Heart left ventricle (tissue), 16 donors: ENCODE measurements around the gene WNT7B. TPM values are rescaled to one million over a fixed set of nuclear protein-coding genes. Genes with fewer than 3 reads are reported as not detected.

ENCODE experiments used
- ATAC-seq, 4 donors: fragments of 200-7000 bp; cut with Tn5 transposase; one replicate each; pipeline ENCODE4 v1.9.1; 2020 to 2022; ENCODE audit warnings: moderate library complexity in 4 of 4, mild to moderate bottlenecking in 3 of 4, moderate number of reproducible peaks in 1 of 4
- DNase-seq, 5 donors: peaks; one replicate each; pipeline ENCODE4 v3.0.0-alpha.2; 2020
- H3K27ac ChIP-seq, 12 donors: fragments of 200-600 bp; sonication (generic) in 4 of 12; one replicate each; pipeline versions ENCODE4 v1.5.0 to v1.8.0; 2016 to 2022; ENCODE audit warnings: mild to moderate bottlenecking in 2 of 12
- H3K27me3 ChIP-seq, 9 donors: fragments of 200-600 bp; sonication (generic) in 2 of 9; one replicate each; pipeline versions ENCODE4 v1.5.1 to v1.8.0; 2016 to 2022; ENCODE audit warnings: mild to moderate bottlenecking in 3 of 9
- H3K36me3 ChIP-seq, 9 donors: fragments of 200-600 bp; sonication (generic) in 2 of 9; one replicate each; pipeline versions ENCODE4 v1.5.0 to v1.8.0; 2018 to 2022; ENCODE audit warnings: mild to moderate bottlenecking in 2 of 9
- H3K4me1 ChIP-seq, 12 donors: fragments of 200-600 bp; sonication (generic) in 4 of 12; one replicate each; pipeline versions ENCODE4 v1.5.0 to v1.8.0; 2016 to 2022; ENCODE audit warnings: mild to moderate bottlenecking in 3 of 12
- H3K4me3 ChIP-seq, 12 donors: fragments of 200-600 bp; sonication (generic) in 4 of 12; one replicate each; pipeline versions ENCODE4 v1.5.0 to v1.8.0; 2017 to 2022; ENCODE audit warnings: mild to moderate bottlenecking in 9 of 12, moderate library complexity in 4 of 12
- H3K9me3 ChIP-seq, 12 donors: fragments of 200-600 bp; sonication (generic) in 4 of 12; one replicate each; pipeline versions ENCODE4 v1.5.0 to v1.8.0; 2016 to 2022; ENCODE audit warnings: mild to moderate bottlenecking in 1 of 12
- CTCF ChIP-seq, 12 donors: fragments of 200-600 bp; sonication (generic) in 4 of 12; IDR thresholded peaks; one replicate each; pipeline versions ENCODE4 v1.5.0 to v1.8.0; 2018 to 2022; ENCODE audit warnings: antibody characterized with exemption in 12 of 12, mild to moderate bottlenecking in 5 of 12
- POLR2A ChIP-seq, 2 donors: fragments of 450-650 bp; IDR thresholded peaks; one replicate each; pipeline ENCODE4 v1.6.1; 2017; ENCODE audit warnings: antibody characterized with exemption in 2 of 2, mild to moderate bottlenecking in 2 of 2, moderate library complexity in 2 of 2
- WGBS, 4 donors: extraction: QIAGEN DNeasy Blood & Tissue Kit in 2 of 4; methylation state at CpG; one replicate each; pipeline versions ENCODE4 v1.1.5 to v1.1.7; 2013 to 2018; 5-methylcytosine and 5-hydroxymethylcytosine counted together
- intact Hi-C, 10 donors: fragments of 100-400 bp; cut with DNase I; formaldehyde crosslinking; loops; one replicate each; pipeline versions ENCODE4 v1.11.1 to v1.14.2; 2022
- polyA plus RNA-seq, 2 donors: library from polyadenylated mRNA; stranded (reverse); fragments of 200-250 nt; gene quantifications; one replicate each; pipeline ENCODE4 v1.2.3, GENCODE V29; 2013
- total RNA-seq, 9 donors: library from RNA; depleted of rRNA in 2 of 9; stranded (reverse); fragments of >200 nt in 2 of 9; fragmentation: NEBNext Ultra II Directional in 3 of 9; extraction: Animal tissue kit (Norgen Biotek cat#: 25700) in 3 of 9; gene quantifications; one replicate each; pipeline versions ENCODE4 v1.1.0 to v1.2.4, GENCODE V29; 2016 to 2023
- donor health status: ischemic (EF 13 %, LVEDD 7.1; RV severe dilation, severe dysfunction).
- donor health status: healthy with polysubstance abuse.
- donor health status: DM: no; HTN: yes; CAD: no.
- donor health status: DM: no; HTN: no; CAD: no.
- donor health status: ischemic (EF 25% LVEDD 6.9; RV normal size, moderate dysfunction).
- donor health status: ischemic (EF 25% LVEDD 5.7; RV mildly dilated, moderate dysfunction).
- donor health status: healthy.
- donor health status: DM: yes; HTN: yes; CAD: no.
- donor health status: ischemic (EF 35%, LVEDD 5.7; RV mildly dilated, moderate dysfunction).
- donor health status: nonischemic (EF 11% LVEDD 7.7; RV severe dilation, severe dysfunction).
- donor health status: DM: yes; HTN: yes; CAD: no.
- donor health status: PGD.
- donor health status: ischemic (EF 29% LVEDD 5.4; RV normal size, mild dysfunction).
- donor health status: nonischemic (EF 23%, LVEDD 6.1; RV moderate dilation, normal function).

Gene WNT7B
- total and polyA plus RNA-seq, 11 donors, result 0.36 TPM; not detected in 10

GRCh38 chr22:45937960-45938359 is 39.0 kb downstream of the WNT7B start:
- TF ChIP-seq POLR2A (IDR thresholded peaks at IDR 0.05) (no peak), CTCF (IDR thresholded peaks at IDR 0.05) (no peak)
- DNase-seq (no peak), ATAC-seq (no peak)
- intact Hi-C loops, result no loop called here
- WGBS, 4 donors, result 88 to 96% (median 94%) methylated on average over 8 of the region's 8 CpGs
- H3K4me1 ChIP-seq, result peaks cover 0 to 7% (median 0%) of the 10 kb centered on the region in 12 donors
- no peaks in the 10 kb centered on the region for H3K36me3 ChIP-seq
- no peak overlapping the region for H3K27ac ChIP-seq
- H3K9me3 ChIP-seq, result peaks cover 0 to 14% (median 0%) of the 10 kb centered on the region in 12 donors
- H3K4me3 ChIP-seq, result no peak overlapping the region
- H3K27me3 ChIP-seq, result peaks cover 0 to 34% (median 12%) of the 10 kb centered on the region in 9 donors

- intact Hi-C loops, result no loop called here
- no peak for ATAC-seq
- peaks cover 0 to 7% (median 0%) of the 10 kb centered on the region in 12 donors for H3K4me1 ChIP-seq
- no peaks in the 10 kb centered on the region for H3K36me3 ChIP-seq
- WGBS, 4 donors, result 79 to 88% (median 85%) methylated on average over 5 to 6 of the region's 6 CpGs
- H3K9me3 ChIP-seq, result peaks cover 0 to 14% (median 0%) of the 10 kb centered on the region in 12 donors
- DNase-seq, result no peak
- peaks cover 10 to 57% (median 25%) of the 10 kb centered on the region in 9 donors for H3K27me3 ChIP-seq
- H3K4me3 ChIP-seq, result no peak overlapping the region
- no peak for TF ChIP-seq POLR2A (IDR thresholded peaks at IDR 0.05)
- TF ChIP-seq CTCF (IDR thresholded peaks at IDR 0.05), result no peak
- H3K27ac ChIP-seq, result no peak overlapping the region
These were observed 41.4 kb downstream of the WNT7B start for GRCh38 chr22:45935573-45935972.

- peak in 1 of 5 donors; percentile 32 for DNase-seq
- TF ChIP-seq POLR2A (IDR thresholded peaks at IDR 0.05), result no peak
- TF ChIP-seq CTCF (IDR thresholded peaks at IDR 0.05), result no peak
These were observed 42.2 kb downstream of the WNT7B start for GRCh38 chr22:45934659-45935341.

GRCh38 chr22:45934168-45934564 is 42.8 kb downstream of the WNT7B start:
- H3K27me3 ChIP-seq, result peaks cover 11 to 63% (median 25%) of the 10 kb centered on the region in 9 donors
- intact Hi-C loops, result no loop called here
- no peaks in the 10 kb centered on the region for H3K36me3 ChIP-seq
- DNase-seq, result no peak
- peaks cover 0 to 7% (median 0%) of the 10 kb centered on the region in 12 donors for H3K4me1 ChIP-seq
- no peak overlapping the region for H3K4me3 ChIP-seq
- WGBS, 4 donors, result 76 to 80% (median 78%) methylated on average over 6 of the region's 6 CpGs
- TF ChIP-seq POLR2A (IDR thresholded peaks at IDR 0.05), result no peak
- TF ChIP-seq CTCF (IDR thresholded peaks at IDR 0.05), result no peak
- H3K9me3 ChIP-seq, result peaks cover 0 to 12% (median 0%) of the 10 kb centered on the region in 12 donors
- no peak for ATAC-seq
- no peak overlapping the region for H3K27ac ChIP-seq

More at GRCh38 chr22:45934659-45935341, 42.2 kb downstream of the WNT7B start:
- peak in 2 of 4 donors; percentile 36 to 38 for ATAC-seq
- Histone ChIP-seq H3K4me1 (peaks cover 0 to 7% (median 0%) of the 10 kb centered on the region in 12 donors), H3K27me3 (peaks cover 11 to 63% (median 25%) of the 10 kb centered on the region in 9 donors), H3K27ac (no peak overlapping the region), H3K36me3 (no peaks in the 10 kb centered on the region), H3K9me3 (peaks cover 0 to 14% (median 0%) of the 10 kb centered on the region in 12 donors), H3K4me3 (no peak overlapping the region)
- 36 to 54% (median 43%) methylated on average over 24 to 27 of the region's 27 CpGs for WGBS, 4 donors
- intact Hi-C loops, result no loop called here
